Stimulated activated CD4-positive, alpha-beta T cell treated with anti-CD3 and anti-CD28 coated beads, Interleukin-1b, Interleukin-23, amount 100 ng/mL, for 48 hours (primary cell): Measurements from ENCODE around the gene NPDC1.

Source experiments
- DNase-seq: peaks from one replicate; pipeline ENCODE4 v3.0.0-alpha.2; 2020

NPDC1 gene

GRCh38 chr9:137055385-137056364 is 9.7 kb upstream of the NPDC1 start:
- DNase-seq, result no peak

- DNase-seq, result no peak
These were observed 9.0 kb upstream of the NPDC1 start for GRCh38 chr9:137054932-137055384.

GRCh38 chr9:137053944-137054931 is 8.3 kb upstream of the NPDC1 start, which contains the start of gene ENTPD2:
Gene ENTPD2 (minus strand): TSS chr9:137054061. CDS start chr9:137053997, 64 bp downstream.
- no peak for DNase-seq

- DNase-seq, result no peak
These were observed 7.3 kb upstream of the NPDC1 start for GRCh38 chr9:137052998-137053943.

GRCh38 chr9:137052293-137052692 is 6.3 kb upstream of the NPDC1 start:
- no peak for DNase-seq

- no peak for DNase-seq
These were observed 5.3 kb upstream of the NPDC1 start for GRCh38 chr9:137051145-137051724.

- no peak for DNase-seq
These were observed 4.6 kb upstream of the NPDC1 start for GRCh38 chr9:137050570-137050969.

- peak; percentile 73 for DNase-seq
These were observed 3.8 kb upstream of the NPDC1 start for GRCh38 chr9:137049544-137050449.

GRCh38 chr9:137048655-137049543 is 2.9 kb upstream of the NPDC1 start:
- no peak for DNase-seq

- DNase-seq, result no peak
These were observed 486 bp downstream of the NPDC1 start for GRCh38 chr9:137045294-137046087.

- no peak for DNase-seq
These were observed 1.3 kb downstream of the NPDC1 start for GRCh38 chr9:137044502-137045177.

- no peak for DNase-seq
These were observed 1.9 kb downstream of the NPDC1 start for GRCh38 chr9:137044037-137044436.

GRCh38 chr9:137042751-137043727 is 2.9 kb downstream of the NPDC1 start:
- no peak for DNase-seq

- no peak for DNase-seq
These were observed 4.9 kb downstream of the NPDC1 start for GRCh38 chr9:137041124-137041523.

- DNase-seq, result no peak
These were observed 5.4 kb downstream of the NPDC1 start for GRCh38 chr9:137040568-137040967.

- no peak for DNase-seq
These were observed 6.2 kb downstream of the NPDC1 start for GRCh38 chr9:137039611-137040366.
